GM12875 (cell line): ENCODE results near the gene SOD1.

Source experiments
- H3K4me3 ChIP-seq: one replicate; pipeline ENCODE4 v1.5.1; 2011; ENCODE audit warnings: low read depth, low read length, control low read depth
- TF ChIP-seq, protein P1 (sequence below): IDR thresholded peaks from 2 replicates; pipeline ENCODE4 v1.5.1; 2011; ENCODE audit warnings: low read depth, mild to moderate bottlenecking, control low read depth, inconsistent platforms, low read length, moderate library complexity, borderline replicate concordance; ENCODE audit not compliant: insufficient read depth

The SOD1 gene

DNA sequence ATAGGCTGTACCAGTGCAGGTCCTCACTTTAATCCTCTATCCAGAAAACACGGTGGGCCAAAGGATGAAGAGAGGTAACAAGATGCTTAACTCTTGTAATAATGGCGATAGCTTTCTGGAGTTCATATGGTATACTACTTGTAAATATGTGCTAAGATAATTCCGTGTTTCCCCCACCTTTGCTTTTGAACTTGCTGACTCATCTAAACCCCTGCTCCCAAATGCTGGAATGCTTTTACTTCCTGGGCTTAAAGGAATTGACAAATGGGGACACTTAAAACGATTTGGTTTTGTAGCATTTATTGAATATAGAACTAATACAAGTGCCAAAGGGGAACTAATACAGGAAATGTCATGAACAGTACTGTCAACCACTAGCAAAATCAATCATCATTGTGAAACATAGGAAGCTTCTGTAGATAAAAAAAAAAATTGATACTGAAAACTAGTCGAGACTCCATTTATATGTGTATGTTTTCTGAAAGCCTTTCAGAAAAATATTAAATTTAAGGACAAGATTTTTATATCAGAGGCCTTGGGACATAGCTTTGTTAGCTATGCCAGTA is 7.0 kb downstream of the SOD1 start:
- no peak overlapping the region for H3K4me3 ChIP-seq
- TF ChIP-seq, protein P1, sequence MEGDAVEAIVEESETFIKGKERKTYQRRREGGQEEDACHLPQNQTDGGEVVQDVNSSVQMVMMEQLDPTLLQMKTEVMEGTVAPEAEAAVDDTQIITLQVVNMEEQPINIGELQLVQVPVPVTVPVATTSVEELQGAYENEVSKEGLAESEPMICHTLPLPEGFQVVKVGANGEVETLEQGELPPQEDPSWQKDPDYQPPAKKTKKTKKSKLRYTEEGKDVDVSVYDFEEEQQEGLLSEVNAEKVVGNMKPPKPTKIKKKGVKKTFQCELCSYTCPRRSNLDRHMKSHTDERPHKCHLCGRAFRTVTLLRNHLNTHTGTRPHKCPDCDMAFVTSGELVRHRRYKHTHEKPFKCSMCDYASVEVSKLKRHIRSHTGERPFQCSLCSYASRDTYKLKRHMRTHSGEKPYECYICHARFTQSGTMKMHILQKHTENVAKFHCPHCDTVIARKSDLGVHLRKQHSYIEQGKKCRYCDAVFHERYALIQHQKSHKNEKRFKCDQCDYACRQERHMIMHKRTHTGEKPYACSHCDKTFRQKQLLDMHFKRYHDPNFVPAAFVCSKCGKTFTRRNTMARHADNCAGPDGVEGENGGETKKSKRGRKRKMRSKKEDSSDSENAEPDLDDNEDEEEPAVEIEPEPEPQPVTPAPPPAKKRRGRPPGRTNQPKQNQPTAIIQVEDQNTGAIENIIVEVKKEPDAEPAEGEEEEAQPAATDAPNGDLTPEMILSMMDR = no peak

DNA sequence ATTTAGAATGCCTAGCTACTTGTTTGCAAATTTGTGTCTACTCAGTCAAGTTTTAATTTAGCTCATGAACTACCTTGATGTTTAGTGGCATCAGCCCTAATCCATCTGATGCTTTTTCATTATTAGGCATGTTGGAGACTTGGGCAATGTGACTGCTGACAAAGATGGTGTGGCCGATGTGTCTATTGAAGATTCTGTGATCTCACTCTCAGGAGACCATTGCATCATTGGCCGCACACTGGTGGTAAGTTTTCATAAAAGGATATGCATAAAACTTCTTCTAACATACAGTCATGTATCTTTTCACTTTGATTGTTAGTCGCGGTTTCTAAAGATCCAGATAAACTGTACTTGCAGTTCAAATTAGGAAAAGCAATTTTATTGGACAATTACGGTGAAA is 7.6 kb downstream of the SOD1 start:
- no peak overlapping the region for H3K4me3 ChIP-seq
- TF ChIP-seq, protein P1 = no peak

- H3K4me3 ChIP-seq = no peak overlapping the region
- TF ChIP-seq, protein P1 = no peak
Measured at GRCh38 chr21:31667639-31668038, 8.1 kb downstream of the SOD1 start.

- H3K4me3 ChIP-seq = no peak overlapping the region
- TF ChIP-seq, protein P1 = no peak
Measured at GRCh38 chr21:31668651-31669491, 9.4 kb downstream of the SOD1 start.

DNA sequence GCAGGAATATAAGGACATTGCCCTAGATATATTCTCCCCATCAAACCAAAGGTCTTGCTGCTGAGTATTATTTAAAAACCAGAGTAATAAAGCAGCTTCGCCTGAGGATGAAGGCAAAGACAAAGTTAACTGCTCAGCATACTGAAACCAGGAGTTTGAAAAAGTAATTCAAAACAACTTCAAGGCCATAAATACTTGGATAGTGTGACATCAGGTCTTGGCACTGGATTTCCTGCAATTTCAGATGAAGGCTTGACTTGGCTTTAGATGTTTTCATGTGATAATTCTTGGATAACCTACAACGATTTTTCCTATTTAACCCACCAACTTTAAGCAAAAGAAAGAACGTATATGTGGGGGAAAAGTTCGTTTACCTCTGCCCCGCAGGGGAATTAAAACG is 10.6 kb downstream of the SOD1 start:
- TF ChIP-seq, protein P1 = no peak
- no peak overlapping the region for H3K4me3 ChIP-seq

DNA sequence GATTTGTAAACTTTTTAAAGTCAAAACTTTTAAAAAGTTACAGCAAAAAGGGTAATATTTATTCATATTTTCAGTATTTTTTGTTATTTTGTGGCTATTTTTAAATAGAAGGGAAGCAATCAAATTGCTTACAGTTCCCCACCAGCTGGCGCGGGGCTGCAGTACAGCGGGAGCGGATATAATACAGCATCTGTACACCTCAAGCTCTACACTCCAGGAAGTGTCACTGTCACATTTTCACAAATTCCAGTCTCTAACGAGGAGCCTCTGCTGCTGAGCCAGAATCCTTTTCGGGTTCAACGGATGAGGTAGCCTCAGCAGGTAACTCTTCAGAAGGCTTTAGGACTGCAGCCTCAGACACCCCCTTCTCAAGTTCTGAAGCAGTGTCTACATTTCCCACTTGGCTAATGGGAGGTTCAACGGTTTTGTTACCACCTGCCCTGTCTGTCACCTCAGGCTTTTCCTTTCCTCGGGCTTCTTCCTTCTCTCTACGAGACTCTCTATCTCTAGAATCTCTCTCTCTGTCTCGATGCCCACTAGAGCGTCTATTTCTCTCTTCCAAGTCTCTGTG is 11.7 kb downstream of the SOD1 start:
- TF ChIP-seq, protein P1 = no peak
- no peak overlapping the region for H3K4me3 ChIP-seq
